HG03439 (cell line): ENCODE data around the gene LPIN2.
"Not testable (repeated sequence)": the region's sequence is repeated elsewhere in the genome, so short reads cannot be mapped to it uniquely, and the experiment has no call there.

ENCODE experiments used
- ATAC-seq: cut with Tn5 transposase; IDR thresholded peaks from one replicate; pipeline ENCODE4 v1.9.1; 2021; ENCODE audit warnings: mild to moderate bottlenecking, moderate library complexity; ENCODE audit not compliant: unreplicated experiment

The LPIN2 gene, protein sequence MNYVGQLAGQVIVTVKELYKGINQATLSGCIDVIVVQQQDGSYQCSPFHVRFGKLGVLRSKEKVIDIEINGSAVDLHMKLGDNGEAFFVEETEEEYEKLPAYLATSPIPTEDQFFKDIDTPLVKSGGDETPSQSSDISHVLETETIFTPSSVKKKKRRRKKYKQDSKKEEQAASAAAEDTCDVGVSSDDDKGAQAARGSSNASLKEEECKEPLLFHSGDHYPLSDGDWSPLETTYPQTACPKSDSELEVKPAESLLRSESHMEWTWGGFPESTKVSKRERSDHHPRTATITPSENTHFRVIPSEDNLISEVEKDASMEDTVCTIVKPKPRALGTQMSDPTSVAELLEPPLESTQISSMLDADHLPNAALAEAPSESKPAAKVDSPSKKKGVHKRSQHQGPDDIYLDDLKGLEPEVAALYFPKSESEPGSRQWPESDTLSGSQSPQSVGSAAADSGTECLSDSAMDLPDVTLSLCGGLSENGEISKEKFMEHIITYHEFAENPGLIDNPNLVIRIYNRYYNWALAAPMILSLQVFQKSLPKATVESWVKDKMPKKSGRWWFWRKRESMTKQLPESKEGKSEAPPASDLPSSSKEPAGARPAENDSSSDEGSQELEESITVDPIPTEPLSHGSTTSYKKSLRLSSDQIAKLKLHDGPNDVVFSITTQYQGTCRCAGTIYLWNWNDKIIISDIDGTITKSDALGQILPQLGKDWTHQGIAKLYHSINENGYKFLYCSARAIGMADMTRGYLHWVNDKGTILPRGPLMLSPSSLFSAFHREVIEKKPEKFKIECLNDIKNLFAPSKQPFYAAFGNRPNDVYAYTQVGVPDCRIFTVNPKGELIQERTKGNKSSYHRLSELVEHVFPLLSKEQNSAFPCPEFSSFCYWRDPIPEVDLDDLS

DNA sequence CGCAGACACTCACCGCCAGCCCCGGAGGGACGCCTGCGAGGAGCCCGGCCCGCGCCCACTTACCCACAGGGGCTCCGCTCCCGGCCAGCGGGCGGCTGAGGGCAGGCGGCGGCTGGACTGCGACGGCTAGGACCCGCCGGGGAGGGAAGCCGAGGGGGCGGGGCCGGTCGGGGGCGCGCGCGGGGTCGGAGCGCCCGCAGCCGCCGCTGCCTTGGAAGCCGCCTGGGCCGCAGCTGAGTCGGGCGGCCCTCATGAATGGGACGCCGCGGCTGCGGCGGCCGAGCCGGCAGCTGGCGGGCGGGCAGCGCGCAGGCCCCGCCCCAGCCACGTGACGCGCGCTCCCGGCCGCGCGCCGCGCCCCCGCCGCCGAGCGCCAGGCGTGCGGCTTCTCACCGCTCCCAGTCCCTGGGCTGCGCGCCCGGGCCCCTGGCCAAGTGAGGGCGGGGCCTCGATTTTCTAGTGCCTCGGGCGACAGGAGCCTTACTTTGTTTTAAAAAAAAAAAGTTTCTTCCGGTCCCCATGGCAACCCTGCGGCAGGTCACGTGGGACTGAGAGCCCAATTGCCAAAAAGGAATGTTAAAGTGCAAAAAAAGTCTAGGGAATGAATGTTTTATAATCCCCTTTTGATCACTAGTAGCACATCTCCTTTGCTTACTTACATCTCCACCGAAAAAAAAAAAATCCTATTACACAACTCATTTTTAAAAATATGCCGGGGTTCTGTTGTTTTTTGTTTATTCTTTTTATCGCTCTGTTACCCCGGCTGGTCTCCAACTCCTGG, at the start of gene LPIN2:
LPIN2 (minus strand) TSS at position 121 of the 781 bp plus-strand sequence. CDS start 52,304 bp downstream, outside the sequence.
- ATAC-seq: peak; percentile 90

DNA sequence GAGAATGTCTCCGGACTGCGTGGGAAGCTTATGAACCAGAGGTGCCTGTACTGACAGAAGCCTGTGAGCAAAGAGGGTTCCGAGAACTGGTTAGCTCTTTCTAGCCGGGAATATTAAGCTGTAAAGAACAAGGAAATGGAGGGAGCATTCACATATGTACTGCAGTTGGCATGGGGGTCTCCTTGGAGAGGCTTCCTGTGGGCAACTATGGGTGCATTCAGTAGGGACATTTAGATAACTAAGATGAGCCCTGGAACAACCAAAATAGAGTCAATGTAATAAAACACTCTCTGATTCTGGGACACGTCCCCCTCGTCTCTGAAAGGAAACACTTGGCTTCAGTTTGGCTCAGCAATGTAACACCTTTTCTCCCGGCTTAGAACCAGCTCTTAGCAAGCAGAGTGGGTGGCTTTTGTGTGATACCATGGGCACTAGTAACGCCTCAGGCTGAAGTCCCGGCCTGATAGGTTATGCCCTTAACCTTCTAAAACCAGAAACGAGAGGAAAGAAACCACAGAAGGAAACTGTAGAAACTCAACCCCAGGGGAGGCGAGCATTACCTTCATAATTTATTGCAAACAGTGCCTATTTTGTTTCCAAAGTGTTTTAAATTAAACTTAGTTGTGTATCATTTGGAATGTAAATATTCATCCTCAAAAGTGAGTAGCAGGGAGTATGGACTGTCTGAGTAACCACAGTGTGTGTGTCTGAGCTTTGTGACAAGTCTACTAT, 48.8 kb upstream of the LPIN2 start:
- ATAC-seq: no peak

DNA sequence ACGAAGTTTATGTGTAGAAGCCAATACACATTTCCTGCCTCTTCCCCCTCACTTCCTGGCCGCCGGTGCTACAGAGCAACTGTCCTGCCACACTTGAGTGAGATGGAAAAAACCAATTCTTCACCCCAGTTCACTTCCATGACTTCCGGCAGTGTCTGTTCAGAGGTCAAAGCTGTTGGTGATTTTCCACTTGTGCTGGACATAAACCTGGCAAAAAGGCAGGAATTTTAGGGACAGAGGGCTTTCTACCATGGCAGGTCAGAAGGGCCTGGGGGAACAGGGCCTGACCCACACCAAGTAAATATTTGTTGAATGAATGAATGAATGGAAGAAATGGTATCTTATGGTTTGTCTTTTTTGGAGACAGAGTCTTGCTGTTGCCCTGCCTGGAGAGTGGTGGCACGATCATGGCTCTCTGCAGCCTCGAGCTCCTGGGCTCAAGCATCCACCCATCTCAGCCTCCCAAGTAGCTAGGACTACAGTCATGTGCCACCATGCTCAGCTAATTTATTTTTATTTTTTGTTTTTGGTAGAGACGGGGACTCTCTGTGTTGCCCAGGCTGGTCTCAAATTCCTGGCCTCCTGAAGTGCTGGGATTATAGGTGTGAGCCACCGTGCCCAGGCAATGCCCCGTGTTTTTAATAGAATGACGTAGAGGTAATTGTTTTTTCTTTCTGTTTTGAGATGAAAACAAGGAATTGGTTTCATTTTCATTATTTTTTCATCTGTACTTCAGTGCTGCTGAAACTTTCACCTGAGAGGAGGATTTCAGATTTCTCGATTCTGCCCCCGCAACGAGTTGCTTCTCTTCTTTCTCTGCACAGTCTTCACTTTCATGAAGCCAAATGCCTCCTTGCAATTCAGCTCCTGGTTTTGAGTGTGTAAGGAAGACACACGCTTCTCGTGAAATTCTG, 48.0 kb upstream of the LPIN2 start:
- ATAC-seq: no peak

DNA sequence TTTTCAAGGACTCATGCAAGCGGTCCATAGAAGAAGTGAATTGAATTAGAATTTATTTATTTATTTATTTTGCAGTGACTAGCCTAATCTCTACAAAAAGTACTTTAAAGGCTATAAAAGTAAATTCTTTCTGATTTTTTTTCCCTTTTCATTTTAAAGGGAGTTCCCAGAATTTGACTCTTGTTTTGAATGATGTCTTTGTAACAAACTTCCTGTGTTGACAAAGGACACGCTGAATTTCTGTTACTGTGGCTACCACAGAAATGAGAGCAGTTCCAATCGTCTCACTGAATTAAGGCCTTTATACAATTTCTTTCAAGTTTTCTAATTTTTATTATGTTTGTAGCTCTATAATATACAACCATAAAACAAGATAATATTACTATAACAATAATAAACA, 46.3 kb upstream of the LPIN2 start:
- no peak for ATAC-seq

DNA sequence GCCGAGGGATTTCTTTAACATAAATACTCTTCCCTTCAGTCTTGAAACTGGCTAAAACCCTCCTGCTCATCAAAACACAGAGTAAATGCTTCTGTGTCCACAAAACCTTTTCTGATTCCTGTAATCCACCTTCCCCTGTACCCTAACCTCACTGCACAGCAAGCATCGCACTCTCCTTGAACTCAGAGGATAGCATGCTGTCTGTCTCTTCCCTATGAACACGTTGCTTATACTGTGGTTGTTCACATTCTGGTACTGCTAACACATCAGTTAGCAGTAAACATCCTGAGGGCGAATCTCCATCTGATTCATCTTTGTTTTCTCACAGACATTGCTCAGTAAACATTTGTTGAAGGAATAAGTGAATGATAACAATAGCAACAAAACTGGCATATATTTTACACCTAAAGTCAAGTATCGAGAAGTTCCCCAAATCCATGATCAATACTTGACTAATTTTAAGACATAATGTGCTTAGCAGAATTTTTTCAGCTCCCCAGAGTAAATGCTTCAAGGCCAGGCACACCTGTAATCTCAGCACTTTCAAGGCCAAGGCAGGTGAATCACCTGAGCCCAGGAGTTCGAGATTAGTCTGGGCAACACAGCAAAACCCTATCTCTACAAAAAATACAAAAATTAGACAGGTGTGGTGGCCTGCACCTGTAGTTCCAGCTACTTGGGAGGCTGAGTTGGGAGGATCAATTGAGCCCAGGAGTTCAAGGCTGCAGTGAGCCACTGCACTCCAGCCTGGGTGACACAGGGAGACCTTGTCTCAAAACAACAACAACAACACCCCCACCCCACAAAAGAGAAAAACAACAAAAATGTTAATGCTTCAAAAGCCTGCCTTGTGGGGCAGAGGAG, 45.6 kb upstream of the LPIN2 start:
- ATAC-seq: no peak

DNA sequence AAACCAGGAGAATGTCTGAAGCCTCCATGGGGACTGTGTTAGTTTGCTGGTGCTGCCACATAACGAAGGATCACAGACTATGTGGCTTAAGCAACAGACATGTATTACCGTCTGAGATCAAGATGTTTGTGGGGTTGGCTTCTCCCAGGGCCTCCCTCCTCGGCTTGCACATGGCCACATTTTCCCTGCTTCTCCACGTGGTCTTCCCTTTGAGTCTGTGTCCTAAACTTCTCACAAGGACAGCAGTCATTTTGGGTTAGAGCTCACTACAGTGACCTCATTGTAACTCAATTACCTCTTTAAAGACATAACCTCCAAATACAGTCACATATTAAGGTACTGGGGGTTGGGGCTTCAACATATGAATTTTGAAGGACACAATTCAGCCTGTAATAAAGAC, 44.6 kb upstream of the LPIN2 start:
- no peak for ATAC-seq

DNA sequence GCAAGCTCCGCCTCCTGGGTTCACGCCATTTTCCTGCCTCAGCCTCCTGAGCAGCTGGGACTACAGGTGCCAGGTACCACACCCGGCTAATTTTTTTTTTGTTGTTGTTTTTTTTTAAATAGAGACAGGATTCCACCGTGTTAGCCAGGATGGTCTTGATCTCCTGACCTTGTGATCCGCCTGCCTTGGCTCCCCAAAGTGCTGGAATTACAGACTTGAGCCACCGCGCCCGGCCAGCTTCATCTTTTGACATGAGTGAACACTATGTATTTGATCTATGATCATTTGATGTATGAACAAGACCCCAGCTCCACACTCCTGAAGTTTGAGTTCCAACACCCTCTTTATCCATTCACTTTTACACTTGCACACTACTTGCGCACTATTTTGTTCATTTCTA, 43.4 kb upstream of the LPIN2 start:
- ATAC-seq: no peak

DNA sequence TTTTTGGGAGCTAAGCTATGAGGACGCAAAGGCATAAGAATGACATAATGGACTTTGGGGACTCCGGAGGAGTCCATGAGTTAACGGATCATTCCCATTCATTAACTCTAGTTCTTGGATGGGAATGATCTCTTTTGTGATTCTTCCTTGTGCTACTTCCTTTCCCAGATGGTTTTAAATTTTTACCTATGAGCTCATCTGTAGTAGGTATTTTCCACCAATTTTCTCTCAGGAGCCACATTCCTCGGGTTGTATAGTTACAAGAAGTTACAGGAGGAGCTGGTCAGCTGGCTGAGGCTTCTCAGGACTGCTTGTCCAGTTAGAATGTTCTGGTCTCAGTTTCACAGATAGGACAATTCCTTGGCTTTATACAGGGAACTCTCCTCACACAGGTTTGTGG, 42.9 kb upstream of the LPIN2 start:
- no peak for ATAC-seq

DNA sequence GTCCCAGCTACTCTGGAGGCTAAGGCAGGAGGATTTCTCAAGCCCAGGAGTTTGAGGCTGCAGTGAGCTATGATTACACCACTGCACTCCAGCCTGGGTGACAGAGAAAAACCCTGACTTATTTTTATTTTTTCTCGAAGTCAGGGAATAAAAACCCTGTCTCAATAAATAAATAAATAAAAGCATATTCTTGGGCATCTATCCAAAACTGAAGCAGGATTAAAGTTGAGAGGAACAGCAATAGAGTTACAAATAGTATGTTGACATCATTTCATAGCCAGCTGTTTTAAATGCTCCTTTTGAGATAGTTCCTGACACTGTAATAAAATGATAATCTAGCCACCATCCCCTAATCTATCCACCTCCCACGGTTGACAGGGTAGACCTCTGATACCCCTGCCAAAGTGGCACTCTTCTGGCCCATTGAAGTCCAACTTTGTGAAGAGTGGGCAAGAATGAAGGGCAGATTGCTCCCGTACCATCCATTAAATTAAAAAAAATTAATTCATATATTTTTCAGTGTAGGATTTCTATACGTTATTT, 42.3 kb upstream of the LPIN2 start:
- no peak for ATAC-seq

DNA sequence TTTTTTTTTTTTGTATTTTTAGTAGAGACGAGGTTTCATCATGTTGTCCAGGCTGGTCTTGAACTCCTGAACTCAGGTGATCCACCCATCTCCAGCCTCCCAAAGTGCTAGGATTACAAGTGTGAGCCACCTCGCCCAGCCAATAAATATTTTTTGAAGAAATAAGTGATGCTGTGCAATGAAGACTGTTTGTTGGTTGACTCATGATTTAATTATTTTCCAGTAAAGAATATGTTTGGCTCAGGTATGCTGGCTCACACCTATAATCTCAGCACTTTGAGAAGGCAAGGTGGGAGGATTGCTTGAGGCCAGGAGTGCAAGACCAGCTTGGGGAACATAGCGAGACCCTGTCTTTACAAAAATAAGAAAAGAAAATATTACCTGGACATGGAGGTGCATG, 41.8 kb upstream of the LPIN2 start:
- ATAC-seq: no peak

DNA sequence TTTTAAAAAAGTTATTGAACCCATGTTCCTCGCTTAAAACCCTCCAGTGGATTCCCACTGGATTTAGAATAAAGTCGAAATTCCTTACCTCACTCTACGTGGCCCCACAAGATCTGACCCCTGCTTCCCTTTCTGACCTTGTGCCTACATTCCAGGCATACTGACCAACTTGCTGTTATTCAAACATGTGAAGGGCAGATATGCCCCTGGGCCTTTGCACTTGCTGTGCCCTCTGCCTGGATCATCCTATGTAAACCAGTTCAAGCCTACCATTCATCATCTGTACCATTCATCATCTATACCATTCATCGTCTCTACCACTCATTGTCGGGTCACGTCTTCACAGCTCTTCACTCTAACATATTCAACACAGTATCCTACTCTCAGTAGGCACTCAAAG, 41.3 kb upstream of the LPIN2 start:
- no peak for ATAC-seq

DNA sequence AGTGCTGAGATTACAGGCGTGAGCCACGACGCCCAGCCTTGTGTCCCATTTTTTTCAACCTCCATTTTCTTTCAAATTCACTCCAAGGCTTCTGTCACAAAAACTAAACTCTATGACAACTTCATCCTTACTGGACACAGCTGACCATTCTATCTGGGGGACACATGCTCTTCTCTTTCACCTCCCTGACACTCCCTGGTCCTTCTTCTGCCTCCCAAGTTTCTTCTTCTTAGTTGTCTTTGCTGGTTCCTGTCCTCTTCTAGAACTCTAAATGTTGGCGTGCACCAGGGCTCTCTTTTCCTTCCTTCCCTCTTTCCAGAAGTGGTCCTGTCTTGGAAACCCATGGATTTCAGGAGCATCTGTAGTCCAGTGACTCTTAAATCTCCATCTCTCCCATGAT, 40.1 kb upstream of the LPIN2 start:
- ATAC-seq: no peak

DNA sequence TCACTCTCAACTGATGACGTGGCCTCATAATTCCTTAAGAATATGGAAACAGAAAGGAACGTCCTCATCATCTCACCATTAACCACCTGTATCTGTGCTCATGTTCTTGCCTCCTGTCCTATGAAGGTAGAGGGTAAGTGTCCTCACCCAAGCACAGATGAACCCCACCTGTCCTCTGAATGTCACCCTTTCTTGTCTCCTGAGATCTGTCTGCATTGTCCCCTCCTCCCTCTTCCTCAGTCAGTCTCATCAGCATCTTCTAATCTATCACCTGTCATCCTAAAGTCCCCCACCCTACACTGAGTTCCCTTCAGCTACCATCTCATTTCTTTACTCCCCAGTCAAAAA, 39.4 kb upstream of the LPIN2 start:
- ATAC-seq: no peak

DNA sequence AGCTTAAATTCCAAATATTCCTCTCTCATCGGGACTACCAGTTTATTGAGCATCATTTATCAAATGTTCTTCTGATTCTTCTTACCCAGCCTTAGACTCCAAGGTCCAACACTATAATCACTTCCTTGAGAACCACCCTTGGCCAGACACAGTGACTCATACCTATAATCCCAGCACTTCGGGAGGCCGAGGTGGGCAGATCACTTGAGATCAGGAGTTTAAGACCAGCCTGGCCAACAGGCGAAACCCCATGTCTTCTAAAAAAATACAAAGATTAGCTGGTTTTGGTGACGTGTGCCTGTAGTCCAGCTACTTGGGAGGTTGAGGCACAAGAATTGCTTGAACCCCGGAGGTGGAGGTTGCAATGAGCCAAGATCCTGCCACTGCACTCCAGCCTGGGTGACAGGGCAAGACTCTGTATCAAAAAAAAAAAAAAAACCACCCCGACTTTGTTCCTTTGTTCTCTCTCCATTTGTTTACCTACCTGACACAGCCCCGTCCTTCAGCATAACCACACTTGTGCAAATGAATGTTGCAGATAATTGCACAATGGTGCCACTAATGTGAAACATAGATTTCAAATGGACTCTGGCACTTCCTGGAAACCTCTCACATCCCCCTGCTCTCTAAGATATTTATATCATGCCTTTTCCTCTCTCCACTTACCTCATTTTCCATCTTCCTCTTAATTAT, 38.9 kb upstream of the LPIN2 start:
- ATAC-seq: no peak

DNA sequence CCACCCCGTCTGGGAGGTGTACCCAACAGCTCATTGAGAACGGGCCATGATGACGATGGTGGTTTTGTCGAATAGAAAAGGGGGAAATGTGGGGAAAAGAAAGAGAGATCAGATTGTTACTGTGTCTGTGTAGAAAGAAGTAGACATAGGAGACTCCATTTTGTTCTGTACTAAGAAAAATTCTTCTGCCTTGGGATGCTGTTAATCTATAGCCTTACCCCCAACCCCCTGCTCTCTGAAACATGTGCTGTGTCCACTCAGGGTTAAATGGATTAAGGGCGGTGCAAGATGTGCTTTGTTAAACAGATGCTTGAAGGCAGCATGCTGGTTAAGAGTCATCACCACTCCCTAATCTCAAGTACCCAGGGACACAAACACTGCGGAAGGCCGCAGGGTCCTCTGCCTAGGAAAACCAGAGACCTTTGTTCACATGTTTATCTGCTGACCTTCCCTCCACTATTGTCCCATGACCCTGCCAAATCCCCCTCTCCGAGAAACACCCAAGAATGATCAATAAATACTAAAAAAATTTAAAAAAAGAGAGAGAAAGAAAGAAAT, 37.0 kb upstream of the LPIN2 start:
- ATAC-seq: not testable (repeated sequence)

DNA sequence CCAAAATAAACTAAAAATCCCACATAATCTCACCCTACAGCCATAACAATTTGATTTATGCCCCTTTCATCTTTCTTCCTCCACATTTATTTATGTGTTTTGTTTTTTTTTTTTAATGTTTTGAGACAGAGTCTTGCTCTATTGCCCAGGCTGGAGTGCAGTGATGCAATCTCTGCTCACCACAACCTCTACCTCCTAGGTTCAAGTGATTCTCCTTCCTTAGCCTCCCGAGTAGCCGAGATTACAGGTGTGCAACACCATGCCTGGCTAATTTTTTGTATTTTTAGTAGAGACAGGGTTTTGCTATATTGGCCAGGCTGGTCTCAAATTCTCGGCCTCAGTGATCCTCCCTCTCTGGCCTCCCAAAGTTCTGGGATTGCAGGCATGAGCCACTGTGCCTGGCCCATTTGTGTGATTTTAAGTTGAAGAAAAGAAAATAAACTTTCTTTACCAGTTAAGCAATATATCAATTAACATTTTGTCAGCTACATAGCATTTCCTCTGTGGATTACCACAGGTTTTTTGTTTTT, 35.9 kb upstream of the LPIN2 start:
- no peak for ATAC-seq

DNA sequence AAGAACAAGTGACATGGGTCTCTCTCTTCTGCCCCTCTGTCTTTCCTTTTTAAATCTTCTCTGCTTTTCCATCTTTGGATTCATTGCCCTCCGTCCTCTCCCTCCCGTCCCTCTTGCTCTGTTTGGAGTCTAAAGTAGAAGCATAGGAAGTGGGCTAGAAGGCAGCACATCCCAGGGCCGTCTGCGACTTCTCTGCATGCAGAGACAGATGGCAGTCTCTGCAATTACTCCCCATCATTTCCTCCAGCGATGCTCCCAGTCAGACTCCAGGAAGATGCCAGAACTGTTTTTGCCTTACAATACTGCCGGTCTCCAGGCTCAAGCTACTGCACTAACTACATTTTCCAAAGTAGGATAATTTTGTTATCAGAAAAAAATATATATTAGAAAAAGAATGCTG, 35.2 kb upstream of the LPIN2 start:
- no peak for ATAC-seq
